HepG2 (cell line): ENCODE measurements around the gene NUDT3. TPM values are rescaled to one million over a fixed set of nuclear protein-coding genes. Genes with fewer than 3 reads are reported as not detected.

Source experiments
- ARHGAP35 ChIP-seq: sonication (generic); formaldehyde crosslinking; IDR thresholded peaks from 2 replicates; pipeline ENCODE4 v1.9.0; 2022; ENCODE audit warnings: mild to moderate bottlenecking, inconsistent platforms, moderate library complexity, missing genetic modification reagents, borderline replicate concordance
- EHMT2 ChIP-seq: fragments of 200-600 bp; sonication (generic); IDR thresholded peaks from 2 replicates; pipeline ENCODE4 v1.7.0; 2017; ENCODE audit warnings: antibody characterized with exemption, low read depth, low read length, borderline replicate concordance
- GTF3A ChIP-seq: sonication (generic); formaldehyde crosslinking; conservative IDR thresholded peaks from 2 replicates; pipeline ENCODE4 v1.4.0; 2020; ENCODE audit warnings: mild to moderate bottlenecking, missing genetic modification reagents
- HOMEZ ChIP-seq: IDR thresholded peaks from 2 replicates; pipeline ENCODE4 v1.6.1; 2016; ENCODE audit warnings: low read depth
- JUND ChIP-seq: sonication (generic); formaldehyde crosslinking; IDR thresholded peaks from 2 replicates; pipeline ENCODE4 v1.8.0; 2022; ENCODE audit warnings: mild to moderate bottlenecking, missing genetic modification reagents
- KDM4B ChIP-seq: sonication (generic); formaldehyde crosslinking; IDR thresholded peaks from 2 replicates; pipeline ENCODE4 v1.4.0; 2020; ENCODE audit warnings: missing genetic modification reagents
- NFE2L1 ChIP-seq: sonication (generic); formaldehyde crosslinking; IDR thresholded peaks from 2 replicates; pipeline ENCODE4 v1.4.0; 2020; ENCODE audit warnings: missing genetic modification reagents, mild to moderate bottlenecking, borderline replicate concordance
- SNAPC5 ChIP-seq: sonication (generic); formaldehyde crosslinking; IDR thresholded peaks from 2 replicates; pipeline ENCODE4 v1.8.1; 2023; ENCODE audit warnings: mild to moderate bottlenecking, missing genetic modification reagents, borderline replicate concordance
- SP140L ChIP-seq: sonication (generic); formaldehyde crosslinking; IDR thresholded peaks from 2 replicates; pipeline ENCODE4 v1.4.0; 2020; ENCODE audit warnings: missing genetic modification reagents, borderline replicate concordance
- WIZ ChIP-seq: sonication (generic); formaldehyde crosslinking; IDR thresholded peaks from 2 replicates; pipeline ENCODE4 v1.5.1; 2020; ENCODE audit warnings: mild to moderate bottlenecking, missing genetic modification reagents
- ZC3H4 ChIP-seq: sonication (generic); formaldehyde crosslinking; IDR thresholded peaks from 2 replicates; pipeline ENCODE4 v1.4.0; 2020; ENCODE audit warnings: missing genetic modification reagents, borderline replicate concordance
- ZMYM4 ChIP-seq: sonication (generic); formaldehyde crosslinking; IDR thresholded peaks from 2 replicates; pipeline ENCODE4 v1.8.1; 2023; ENCODE audit warnings: mild to moderate bottlenecking, missing genetic modification reagents
- ZNF292 ChIP-seq: sonication (generic); formaldehyde crosslinking; IDR thresholded peaks from 2 replicates; pipeline ENCODE4 v1.8.1; 2022; ENCODE audit warnings: mild to moderate bottlenecking, low read depth, missing genetic modification reagents, borderline replicate concordance
- ZNF546 ChIP-seq: sonication (generic); formaldehyde crosslinking; conservative IDR thresholded peaks from 2 replicates; pipeline ENCODE4 v1.8.1; 2023; ENCODE audit warnings: mild to moderate bottlenecking, missing genetic modification reagents
- ZNF564 ChIP-seq: sonication (generic); formaldehyde crosslinking; IDR thresholded peaks from 2 replicates; pipeline ENCODE4 v1.8.1; 2023; ENCODE audit warnings: mild to moderate bottlenecking, missing genetic modification reagents
- ZNF570 ChIP-seq: sonication (generic); formaldehyde crosslinking; IDR thresholded peaks from 2 replicates; pipeline ENCODE4 v1.4.0; 2020; ENCODE audit warnings: mild to moderate bottlenecking, missing genetic modification reagents, borderline replicate concordance
- ZNF800 ChIP-seq: sonication (generic); formaldehyde crosslinking; IDR thresholded peaks from 2 replicates; pipeline ENCODE4 v1.4.0; 2020; ENCODE audit warnings: missing genetic modification reagents
- ZSCAN5A ChIP-seq: sonication (generic); formaldehyde crosslinking; IDR thresholded peaks from 2 replicates; pipeline ENCODE4 v1.8.0; 2022; ENCODE audit warnings: mild to moderate bottlenecking, missing genetic modification reagents, borderline replicate concordance
- ZXDC ChIP-seq: sonication (generic); formaldehyde crosslinking; IDR thresholded peaks from 2 replicates; pipeline ENCODE4 v1.5.0; 2020; ENCODE audit warnings: mild to moderate bottlenecking, missing genetic modification reagents
- polyA plus RNA-seq, 8 experiments: library from polyadenylated mRNA; depleted of rRNA in 3 of 8; stranded (reverse) in 7 of 8; unstranded in 1 of 8; fragments of >200 nt; fragmentation: Illumina TruSeq in 4 of 8; extraction: Trizol in 4 of 8; gene quantifications; 2 replicates each; pipeline versions ENCODE4 v1.2.1 to v1.2.3, GENCODE V29; 2011 to 2016; ENCODE audit warnings: low read depth in 4 of 8, missing spikeins in 1 of 8, mixed read lengths in 1 of 8; ENCODE audit not compliant: insufficient read depth in 1 of 8
- total RNA-seq, 5 experiments: library from RNA; depleted of rRNA; stranded (reverse); fragments of >200 nt; fragmentation: Illumina TruSeq; extraction: Trizol; gene quantifications; 2 replicates each; pipeline ENCODE4 v1.2.3, GENCODE V29; 2016; ENCODE audit warnings: low read depth in 1 of 5

The NUDT3 gene
- total and polyA plus RNA-seq, 2 of the 13 experiments (the other 11 are each of a cell fraction or from before 2014, with no cell fraction given): 20.2 to 20.6 TPM

GRCh38 chr6:34236443-34237315, 155.8 kb downstream of the NUDT3 start, which contains the start of gene HMGA1 (continued):
- TF ChIP-seq ZSCAN5A (CRISPR knock-in tag): no peak
- TF ChIP-seq EHMT2: no peak
- TF ChIP-seq ZNF564 (CRISPR knock-in tag): no peak
- TF ChIP-seq NFE2L1 (CRISPR knock-in tag): no peak
- no peak for TF ChIP-seq SP140L (CRISPR knock-in tag)
- no peak for TF ChIP-seq HOMEZ (CRISPR knock-in tag)
- no peak for TF ChIP-seq ARHGAP35 (CRISPR knock-in tag)
- no peak for TF ChIP-seq ZXDC (CRISPR knock-in tag)
- TF ChIP-seq GTF3A (CRISPR knock-in tag): no peak
- no peak for TF ChIP-seq KDM4B
- TF ChIP-seq ZC3H4 (CRISPR knock-in tag): no peak
- TF ChIP-seq WIZ (CRISPR knock-in tag): no peak
- TF ChIP-seq SNAPC5 (CRISPR knock-in tag): no peak
- peak; percentile 42; the same call in 1 of the 2 replicates for TF ChIP-seq ZMYM4 (CRISPR knock-in tag)
- TF ChIP-seq ZNF800 (CRISPR knock-in tag): no peak
- no peak for TF ChIP-seq ZNF292 (CRISPR knock-in tag)
- TF ChIP-seq ZNF570 (CRISPR knock-in tag): no peak
- TF ChIP-seq ZNF546 (CRISPR knock-in tag): no peak
- TF ChIP-seq JUND (CRISPR knock-in tag): no peak
